Stimulated activated CD4-positive, alpha-beta T cell treated with anti-CD3 and anti-CD28 coated beads, TNF-alpha, amount 100 ng/mL, for 4 hours (primary cell): Measurements from ENCODE around the gene MAPK8IP1.

Experiments used
- DNase-seq, 3 experiments: peaks; one replicate each; pipeline ENCODE4 v3.0.0-alpha.2; 2020; ENCODE audit warnings: low read depth in 3 of 3

MAPK8IP1 gene

GRCh38 chr11:45926001-45926401 lies 40.5 kb downstream of the MAPK8IP1 start:
- no peak for DNase-seq

DNA sequence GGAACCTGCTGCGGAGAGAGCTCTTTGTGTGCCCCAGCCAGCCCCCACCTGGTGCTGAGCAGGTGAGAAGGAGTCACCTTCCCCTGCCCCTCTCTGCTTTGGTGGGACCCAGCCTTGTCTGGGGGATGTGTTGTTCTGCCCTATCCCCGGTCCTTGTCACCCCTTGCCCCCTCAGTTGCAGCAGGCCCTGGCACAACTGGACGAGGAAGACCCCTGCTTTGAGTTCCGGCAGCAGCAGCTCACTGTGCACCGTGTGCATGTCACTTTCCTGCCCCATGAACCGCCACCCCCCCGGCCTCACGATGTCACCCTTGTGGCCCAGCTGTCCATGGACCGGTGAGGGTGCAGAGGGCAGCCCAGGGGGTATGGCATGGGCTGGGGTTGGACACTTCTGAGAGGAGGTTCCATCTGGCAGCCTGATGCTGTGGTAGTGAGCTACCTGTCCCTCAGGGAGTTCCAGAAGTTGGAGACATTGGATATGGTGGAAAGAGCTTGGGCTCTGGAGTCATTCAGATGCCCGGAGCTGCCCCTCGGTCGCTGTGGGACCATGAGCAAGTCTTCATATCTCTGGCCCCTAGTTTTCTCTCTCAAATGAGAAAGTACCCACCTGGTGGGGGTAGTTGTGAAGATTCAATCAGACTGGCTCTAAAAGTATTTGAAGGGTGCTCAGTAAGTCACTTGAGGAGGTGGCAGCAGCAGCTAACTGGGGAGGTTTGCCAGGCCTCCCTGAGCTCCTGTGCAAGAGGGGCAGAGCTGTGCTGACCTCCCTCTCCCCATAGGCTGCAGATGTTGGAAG lies 41.3 kb downstream of the MAPK8IP1 start:
- DNase-seq: no peak

DNA sequence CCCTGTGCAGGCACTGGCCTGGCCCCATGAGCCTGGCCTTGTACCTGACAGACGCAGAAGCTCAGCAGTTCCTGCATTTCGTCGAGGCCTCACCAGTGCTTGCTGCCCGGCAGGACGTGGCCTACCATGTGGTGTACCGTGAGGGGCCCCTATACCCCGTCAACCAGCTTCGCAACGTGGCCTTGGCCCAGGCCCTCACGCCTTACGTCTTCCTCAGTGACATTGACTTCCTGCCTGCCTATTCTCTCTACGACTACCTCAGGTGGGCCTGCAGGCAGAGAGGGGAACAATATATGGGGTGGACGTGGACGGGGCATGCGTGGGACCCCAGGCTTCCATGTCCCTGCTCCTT lies 41.9 kb downstream of the MAPK8IP1 start:
- no peak for DNase-seq

DNA sequence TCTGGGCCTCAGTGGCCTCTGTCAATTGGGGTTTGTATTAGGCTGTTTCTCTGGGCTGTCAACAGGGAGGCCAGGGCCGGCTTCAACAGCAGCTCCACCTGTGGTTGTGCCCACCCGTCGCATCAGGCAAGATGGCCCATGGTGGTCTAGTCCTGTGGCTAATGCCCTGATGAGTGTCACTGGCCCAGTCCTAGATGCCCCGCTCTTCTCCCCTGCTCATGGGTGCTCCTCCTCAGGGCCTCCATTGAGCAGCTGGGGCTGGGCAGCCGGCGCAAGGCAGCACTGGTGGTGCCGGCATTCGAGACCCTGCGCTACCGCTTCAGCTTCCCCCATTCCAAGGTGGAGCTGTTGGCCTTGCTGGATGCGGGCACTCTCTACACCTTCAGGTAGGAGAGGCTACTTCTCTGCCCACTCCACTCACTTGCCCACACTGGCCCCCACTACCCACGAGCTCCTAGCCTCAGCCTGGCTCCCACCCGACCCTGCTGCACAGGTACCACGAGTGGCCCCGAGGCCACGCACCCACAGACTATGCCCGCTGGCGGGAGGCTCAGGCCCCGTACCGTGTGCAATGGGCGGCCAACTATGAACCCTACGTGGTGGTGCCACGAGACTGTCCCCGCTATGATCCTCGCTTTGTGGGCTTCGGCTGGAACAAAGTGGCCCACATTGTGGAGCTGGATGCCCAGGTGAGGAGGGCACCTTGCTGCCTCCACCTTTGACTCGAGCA lies 42.4 kb downstream of the MAPK8IP1 start:
- no peak for DNase-seq

- DNase-seq: no peak
Observed at GRCh38 chr11:45928535-45929215, 43.2 kb downstream of the MAPK8IP1 start.

- no peak for DNase-seq
Observed at GRCh38 chr11:45929486-45930030, 44.1 kb downstream of the MAPK8IP1 start.

- no peak for DNase-seq
Observed at GRCh38 chr11:45930031-45930794, 44.8 kb downstream of the MAPK8IP1 start.

DNA sequence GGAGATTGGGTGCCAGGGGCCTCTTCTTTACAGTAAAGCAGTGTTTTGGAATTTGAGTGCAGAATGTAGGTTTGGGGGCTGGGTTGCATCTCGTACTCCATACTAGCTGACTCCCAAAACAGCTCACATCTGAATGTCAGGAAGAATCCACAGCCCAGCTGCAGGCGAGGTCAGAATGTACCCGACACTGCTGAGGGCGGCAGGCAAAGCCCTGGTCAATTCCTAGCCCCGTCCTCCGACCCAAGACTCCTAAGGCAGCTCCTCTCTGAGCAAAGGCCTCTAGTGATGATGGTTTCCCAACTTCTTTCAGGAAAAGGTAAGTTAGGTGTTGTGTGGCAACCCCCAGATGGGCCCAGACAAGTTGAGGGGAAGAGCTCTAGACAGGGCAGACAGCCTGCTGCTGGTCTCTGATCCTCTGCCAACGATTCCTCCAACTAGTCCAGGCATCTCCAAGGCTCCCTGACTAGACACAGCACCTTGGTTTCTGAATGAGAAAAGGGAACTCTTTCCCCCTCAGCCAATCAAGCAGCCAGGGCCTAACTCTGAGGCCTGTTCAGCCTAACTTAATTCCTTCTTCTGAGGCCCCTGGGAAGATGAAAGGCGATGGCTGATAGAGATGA lies 45.6 kb downstream of the MAPK8IP1 start:
- no peak for DNase-seq

GRCh38 chr11:45931739-45932138 lies 46.3 kb downstream of the MAPK8IP1 start:
- no peak for DNase-seq

DNA sequence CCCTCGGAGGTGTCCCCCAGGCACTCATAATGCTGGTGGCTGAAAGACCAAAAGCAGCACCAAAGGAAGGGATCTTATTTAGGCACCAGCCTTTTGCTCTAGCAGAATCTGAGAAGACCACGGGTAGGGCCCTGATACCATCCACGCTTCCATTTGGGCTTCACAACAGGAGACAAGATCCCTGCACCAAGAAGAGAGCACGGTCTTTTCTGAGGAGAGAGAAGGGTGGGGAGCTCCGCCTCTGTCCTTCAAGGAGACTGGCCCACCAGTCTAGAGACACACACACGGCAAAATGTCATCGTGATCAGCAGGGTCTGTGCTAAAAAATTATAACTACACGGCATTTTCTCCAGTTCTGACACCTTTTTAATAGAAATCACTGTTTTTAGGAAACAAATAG lies 46.8 kb downstream of the MAPK8IP1 start:
- no peak for DNase-seq

DNA sequence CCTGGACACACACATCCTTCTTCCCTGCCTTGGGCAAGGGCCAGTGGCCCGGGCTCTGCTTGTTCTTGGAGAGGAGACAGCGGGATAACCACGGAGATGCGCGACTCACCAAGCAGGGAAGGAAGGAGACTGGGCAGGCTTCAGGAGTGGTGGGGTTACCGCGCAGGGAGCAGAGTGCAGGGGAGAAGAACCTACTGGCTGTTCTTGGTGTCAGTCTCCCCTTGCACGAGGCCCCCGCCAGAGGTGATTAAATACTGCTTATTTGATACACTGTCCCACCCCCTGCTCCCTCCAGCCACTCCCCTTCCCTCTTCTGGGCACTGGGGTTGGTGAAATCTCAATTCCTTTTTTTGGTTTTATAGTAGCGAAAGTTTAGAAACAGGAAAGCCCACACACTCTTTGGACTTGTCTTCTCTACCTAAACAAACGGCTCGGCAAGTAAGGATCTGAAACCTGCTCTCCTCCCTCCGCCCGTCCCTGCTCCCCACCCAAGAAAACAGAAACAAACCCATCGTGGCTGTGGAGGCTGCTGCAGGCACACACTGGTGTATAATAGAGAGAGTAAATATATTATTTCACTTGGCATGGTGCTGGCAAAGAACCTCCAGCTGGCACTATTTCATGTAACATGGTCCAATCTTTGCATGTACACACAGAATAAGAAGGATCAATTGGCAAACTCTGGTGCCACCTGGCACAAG lies 47.8 kb downstream of the MAPK8IP1 start:
- no peak for DNase-seq

DNA sequence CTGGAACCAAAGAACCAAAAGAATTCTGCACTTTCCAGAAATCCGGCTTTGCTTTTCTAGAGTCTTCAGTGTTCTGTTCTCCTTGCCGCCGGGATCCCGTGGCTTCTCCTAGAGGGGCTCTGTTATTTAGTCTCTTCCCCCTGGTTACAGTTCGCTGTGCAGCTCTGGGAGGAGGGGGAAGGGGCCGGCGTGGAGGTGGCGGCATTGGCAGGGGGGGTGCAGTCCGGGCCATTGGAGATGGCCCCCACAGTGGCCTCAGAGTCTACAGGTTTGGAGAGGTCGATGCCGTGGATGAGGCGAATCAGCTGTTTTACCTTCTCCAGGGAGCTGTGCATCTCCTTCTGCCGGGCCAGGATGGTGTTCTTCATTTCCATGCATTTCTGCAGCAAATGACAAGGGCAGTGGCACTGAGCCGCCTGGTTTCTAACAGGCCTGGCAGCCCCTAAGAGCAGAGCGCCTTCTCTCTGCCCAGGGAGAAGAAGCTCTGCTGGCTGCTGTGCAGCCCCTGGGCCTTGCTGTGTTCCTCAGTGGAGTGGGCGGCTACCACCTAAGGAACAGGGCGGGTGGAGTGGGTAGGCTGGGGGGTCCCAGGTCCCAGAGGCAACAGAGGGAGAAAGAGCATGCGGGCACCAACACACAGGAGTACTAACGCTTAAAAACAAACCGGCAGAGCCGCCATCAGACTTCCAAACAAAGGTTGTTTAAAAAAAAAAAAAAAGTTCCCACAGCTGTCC lies 48.6 kb downstream of the MAPK8IP1 start:
- DNase-seq: no peak

- no peak for DNase-seq
Observed at GRCh38 chr11:45934580-45935318, 49.3 kb downstream of the MAPK8IP1 start.

GRCh38 chr11:45935349-45936064 lies 50.1 kb downstream of the MAPK8IP1 start:
- no peak for DNase-seq

GRCh38 chr11:45936511-45937054 lies 51.1 kb downstream of the MAPK8IP1 start:
- no peak for DNase-seq

- DNase-seq: no peak
Observed at GRCh38 chr11:45937916-45938315, 52.5 kb downstream of the MAPK8IP1 start.

- no peak for DNase-seq
Observed at GRCh38 chr11:45939836-45940235, 54.4 kb downstream of the MAPK8IP1 start.

- no peak for DNase-seq
Observed at GRCh38 chr11:45941285-45941684, 55.8 kb downstream of the MAPK8IP1 start.
